Activated CD8-positive, alpha-beta memory T cell treated with anti-CD3 and anti-CD28 coated beads for 4 hours (primary cell): ENCODE results near the gene ADRA2B.
"Not testable (repeated sequence)": the region's sequence is repeated elsewhere in the genome, so short reads cannot be mapped to it uniquely, and the experiment has no call there.

Experiments used
- DNase-seq, 2 donors: peaks; one replicate each; pipeline ENCODE4 v3.0.0-alpha.2; 2020; ENCODE audit warnings: low read depth in 2 of 2

ADRA2B gene

DNA sequence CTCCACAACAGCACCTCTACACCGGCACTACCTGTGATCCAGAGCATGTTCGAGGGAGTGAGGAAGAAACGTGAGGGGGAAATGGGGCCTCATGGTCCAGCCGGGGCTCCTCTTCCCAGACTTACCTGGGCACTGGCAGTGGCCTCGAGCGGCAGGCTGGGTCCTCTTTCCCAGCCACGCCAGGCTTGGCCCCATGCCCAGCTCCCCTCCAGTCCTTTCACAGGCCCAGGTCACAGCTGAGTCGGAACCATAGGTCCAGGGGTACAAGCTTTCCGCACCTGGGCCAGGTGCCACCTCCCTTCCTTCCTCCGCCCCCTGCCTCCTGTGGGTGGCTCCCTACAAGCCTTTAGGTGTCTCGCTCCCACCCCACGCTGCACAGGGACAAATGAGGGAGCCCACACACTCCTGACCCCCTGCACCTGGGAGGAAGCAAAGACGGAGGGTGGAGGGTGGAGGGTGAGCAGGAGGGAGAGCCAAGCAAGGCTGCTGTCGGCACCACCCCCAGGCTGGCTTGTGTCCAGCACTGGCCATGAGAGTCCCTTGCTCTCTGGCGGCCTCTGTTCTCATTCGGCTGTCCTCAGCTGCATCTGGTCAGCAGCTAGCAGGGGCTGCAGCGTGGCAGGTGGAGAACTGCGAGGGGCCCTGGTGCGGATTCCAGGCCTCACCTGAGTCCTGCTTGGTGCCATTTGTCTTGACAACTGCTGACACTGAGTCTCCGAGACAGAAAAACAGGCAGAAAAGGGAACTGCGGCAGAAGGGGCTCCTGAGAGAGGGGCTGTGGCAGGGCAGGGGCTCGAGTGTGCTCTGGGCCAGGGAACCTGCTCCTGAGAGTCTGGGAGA lies 26.8 kb downstream of the ADRA2B start:
- DNase-seq, result no peak

GRCh38 chr2:96088340-96089335 lies 27.7 kb downstream of the ADRA2B start:
- no peak for DNase-seq

- no peak for DNase-seq
Measured at GRCh38 chr2:96087130-96087529, 29.2 kb downstream of the ADRA2B start.

GRCh38 chr2:96085541-96086355 lies 30.6 kb downstream of the ADRA2B start:
- DNase-seq, result no peak

DNA sequence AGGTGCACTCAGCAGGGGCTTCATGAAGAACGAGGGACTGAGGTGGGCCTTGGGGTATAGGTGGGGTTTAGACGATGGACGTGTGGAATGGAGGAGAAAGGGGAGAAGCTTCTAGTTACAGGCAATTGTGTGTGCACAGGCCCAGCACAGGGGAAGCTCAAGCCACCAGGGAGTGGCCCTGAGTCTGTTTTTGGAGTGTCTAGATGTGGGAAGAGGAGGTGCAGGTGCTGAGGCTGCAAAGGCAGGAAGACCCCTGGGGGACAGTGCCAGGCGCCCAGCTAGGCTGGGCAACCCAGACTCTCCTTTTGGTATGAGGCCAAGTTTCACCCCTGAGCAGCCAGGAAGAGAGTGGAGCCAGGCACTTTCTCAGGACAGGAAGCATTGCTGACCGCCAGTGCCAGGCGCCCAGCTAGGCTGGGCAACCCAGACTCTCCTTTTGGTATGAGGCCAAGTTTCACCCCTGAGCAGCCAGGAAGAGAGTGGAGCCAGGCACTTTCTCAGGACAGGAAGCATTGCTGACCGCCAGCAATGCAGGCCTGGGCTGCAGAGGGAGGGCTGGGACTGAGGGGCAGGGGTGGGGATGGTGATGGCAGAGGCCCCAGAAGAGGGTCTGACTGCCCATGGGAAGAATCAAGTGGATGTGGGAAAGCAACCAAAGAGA lies 31.4 kb downstream of the ADRA2B start:
- not testable (repeated sequence) for DNase-seq

GRCh38 chr2:96083989-96084857 lies 32.1 kb downstream of the ADRA2B start:
- no peak for DNase-seq

GRCh38 chr2:96083064-96083939 lies 33.1 kb downstream of the ADRA2B start:
- no peak for DNase-seq

- no peak for DNase-seq
Measured at GRCh38 chr2:96082211-96083063, 33.9 kb downstream of the ADRA2B start.

GRCh38 chr2:96081042-96081441 lies 35.3 kb downstream of the ADRA2B start:
- DNase-seq, result no peak

- DNase-seq, result no peak
Measured at GRCh38 chr2:96075199-96075771, 41.1 kb downstream of the ADRA2B start.

- no peak for DNase-seq
Measured at GRCh38 chr2:96074156-96074555, 42.2 kb downstream of the ADRA2B start.

DNA sequence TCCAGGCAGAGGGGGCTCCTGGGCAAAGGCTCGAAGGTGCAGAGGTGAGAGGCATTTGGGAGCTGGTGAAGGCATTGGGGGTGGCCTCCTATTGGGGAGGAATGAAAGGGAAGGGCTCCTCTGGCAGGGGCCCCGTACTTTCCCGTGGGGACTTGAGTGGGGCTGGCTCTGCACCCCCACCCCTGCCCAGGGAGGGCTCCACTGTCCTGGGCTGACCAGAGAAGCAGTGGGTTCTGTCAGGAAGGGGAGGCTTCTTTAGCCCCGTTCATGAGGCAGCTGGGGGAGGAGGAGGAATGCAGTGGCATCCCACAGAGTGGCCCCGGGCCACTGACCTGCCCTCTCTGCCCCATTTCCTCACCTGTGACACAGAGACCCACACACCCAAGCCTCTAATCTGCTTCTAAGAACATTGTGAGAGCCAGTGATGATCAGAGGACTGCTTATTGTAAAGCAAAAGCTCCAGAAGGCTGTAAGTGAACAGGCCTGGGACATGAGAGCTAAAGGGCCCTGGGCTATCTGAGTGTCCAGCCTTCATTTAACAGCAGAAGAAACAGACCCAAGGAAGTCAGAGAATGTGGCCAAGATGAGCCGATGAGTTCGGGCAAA lies 43.1 kb downstream of the ADRA2B start:
- no peak for DNase-seq

DNA sequence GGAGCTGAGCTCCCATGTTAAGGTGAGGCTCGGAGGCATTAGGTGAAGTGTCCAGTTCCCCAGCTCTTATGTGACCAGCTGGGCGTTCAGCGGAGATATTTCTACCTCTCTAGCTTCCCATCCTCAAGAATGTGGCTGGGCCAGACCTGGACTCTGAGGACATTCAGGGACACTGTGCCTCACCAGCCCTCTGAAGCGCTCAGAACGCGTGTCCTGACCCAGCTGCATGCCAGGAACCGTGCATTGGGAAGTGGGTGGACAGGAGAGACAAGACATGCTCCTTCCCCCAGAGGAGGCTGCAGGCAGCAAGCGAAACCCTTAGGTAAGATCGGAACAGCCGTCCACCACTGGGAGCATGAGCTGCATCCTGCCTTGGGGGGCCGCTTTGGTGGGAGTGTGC lies 43.6 kb downstream of the ADRA2B start:
- DNase-seq, result no peak

DNA sequence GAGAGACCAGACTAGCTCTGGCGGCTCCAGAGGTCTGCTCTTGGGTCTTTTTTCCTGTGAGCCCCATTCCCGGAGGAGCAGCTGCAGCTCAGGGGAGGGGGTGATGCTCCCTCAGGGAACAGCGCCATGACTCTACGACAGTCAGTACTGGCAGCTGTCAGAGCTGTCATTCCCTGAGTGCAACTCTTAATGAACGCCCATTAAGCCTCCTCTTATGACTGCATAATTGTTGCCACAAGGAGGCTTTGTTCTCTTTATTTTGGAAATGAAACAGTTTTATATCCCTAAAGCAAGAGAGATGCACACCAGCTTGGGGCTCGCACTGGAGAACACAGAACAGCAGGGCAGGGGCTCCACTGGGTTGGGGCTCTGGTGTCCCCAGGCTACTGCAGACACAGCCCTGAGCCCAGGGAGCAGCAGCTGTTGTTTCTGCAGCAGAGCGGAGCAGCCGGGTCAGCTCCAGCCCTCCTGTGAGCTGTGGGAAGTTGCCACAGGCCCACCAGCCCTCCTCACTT lies 44.3 kb downstream of the ADRA2B start:
- not testable (repeated sequence) for DNase-seq

DNA sequence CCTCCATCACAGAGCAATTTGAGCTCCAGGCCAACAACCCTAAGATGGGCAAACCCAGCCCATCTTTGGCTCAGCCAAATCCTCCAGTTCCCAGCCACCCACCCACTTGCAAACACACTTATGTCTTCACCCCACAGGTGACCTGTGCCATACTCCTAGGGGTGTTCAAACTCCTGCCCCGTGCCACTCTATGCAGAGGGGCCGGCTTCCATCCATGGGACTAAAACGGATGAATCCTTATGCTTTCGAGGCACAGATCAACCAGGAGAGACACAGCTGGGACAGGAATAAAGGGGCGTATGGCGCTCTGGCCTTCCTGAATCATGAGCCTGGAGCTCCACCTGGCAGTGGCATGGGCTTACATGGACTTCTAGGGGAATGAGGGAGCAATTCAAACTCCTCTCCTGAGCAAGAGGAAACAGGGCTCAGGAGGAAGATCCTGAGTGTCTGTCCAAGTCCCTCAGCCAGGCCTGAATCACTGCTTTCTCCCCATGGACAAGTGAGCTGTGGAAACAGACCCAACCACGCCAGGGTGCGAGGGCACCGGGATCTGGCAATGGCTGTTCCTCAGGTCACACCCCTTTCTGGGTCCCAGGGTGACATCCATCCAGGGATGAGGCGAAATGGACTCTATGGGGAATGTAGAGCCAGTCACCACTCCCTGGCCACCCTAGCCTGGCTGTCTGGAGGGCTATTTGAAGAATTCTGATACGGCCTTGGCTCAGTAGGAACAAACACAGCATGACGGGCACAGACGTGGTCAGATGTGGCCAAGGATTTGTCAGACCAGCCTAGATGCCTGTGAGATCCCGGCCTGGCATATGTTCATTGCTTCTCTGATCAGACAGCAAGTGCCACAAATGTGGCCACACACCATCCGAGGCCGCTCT lies 45.0 kb downstream of the ADRA2B start:
- DNase-seq, result not testable (repeated sequence)

- not testable (repeated sequence) for DNase-seq
Measured at GRCh38 chr2:96070351-96070750, 46.0 kb downstream of the ADRA2B start.
